DMS114 treated with DMSO at 0.1 percent for 48 hours (cell line): Measurements from ENCODE around the gene MGAT5.

Experiments used
- DNase-seq: peaks from one replicate; lab custom pipeline; 2025; ENCODE audit not compliant: unreplicated experiment; lab: John Stamatoyannopoulos, UW

Gene MGAT5

DNA sequence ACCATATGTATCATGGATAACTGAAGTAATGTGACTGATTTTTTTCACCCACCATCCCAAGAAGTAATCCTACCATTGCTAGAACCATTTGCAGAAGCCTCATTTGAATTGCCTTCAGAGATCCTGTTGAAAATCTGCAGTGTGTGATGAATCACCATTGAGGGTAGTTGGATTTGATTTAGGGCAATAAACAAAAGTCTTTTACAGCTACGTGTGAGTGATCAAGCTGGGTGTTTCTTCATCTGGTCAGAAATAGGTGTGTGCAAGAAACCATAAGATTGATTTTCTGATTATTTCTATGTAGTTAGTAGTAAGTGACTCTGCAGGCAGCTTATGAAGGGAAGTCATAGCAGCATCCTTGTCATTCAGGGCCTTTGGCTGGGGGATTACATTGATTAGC lies 159.6 kb downstream of the MGAT5 start:
- DNase-seq = no peak

DNA sequence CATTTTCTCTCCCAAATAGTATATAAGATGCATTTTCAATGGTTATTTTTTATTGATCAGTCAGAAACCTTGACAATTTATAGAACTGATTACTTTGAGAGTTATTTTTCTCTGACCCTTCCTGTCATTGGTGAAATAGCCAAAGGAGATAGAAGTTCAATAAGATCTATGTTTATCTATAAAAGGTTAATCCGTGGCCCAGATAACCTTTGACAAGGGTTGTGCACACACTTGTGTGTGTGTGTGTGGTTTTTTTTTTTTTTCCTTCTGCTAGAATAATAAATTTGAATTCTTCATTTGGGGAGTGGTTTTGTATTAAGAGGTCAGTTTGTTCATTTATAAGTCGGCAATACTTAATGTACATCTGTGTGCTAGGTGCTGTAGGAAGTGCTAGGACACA lies 160.0 kb downstream of the MGAT5 start:
- DNase-seq = no peak

DNA sequence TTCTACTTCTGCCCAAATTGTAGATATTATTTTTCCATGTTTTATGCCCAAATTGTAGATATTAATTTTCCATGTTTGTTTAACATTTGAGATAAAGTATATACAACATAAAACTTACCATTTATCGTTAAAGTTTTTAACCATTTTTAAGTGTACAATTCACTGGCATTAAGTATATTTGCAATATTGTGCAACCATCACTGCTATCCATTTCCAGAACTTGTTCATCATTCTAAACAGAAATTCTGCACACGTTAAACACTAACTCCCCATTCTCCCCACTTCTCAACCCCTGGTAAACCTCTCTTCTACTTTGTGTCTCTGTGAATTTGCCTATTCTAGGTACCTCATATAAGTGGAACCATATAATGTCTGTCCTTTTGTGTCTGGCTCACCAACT lies 162.1 kb downstream of the MGAT5 start:
- DNase-seq = no peak

DNA sequence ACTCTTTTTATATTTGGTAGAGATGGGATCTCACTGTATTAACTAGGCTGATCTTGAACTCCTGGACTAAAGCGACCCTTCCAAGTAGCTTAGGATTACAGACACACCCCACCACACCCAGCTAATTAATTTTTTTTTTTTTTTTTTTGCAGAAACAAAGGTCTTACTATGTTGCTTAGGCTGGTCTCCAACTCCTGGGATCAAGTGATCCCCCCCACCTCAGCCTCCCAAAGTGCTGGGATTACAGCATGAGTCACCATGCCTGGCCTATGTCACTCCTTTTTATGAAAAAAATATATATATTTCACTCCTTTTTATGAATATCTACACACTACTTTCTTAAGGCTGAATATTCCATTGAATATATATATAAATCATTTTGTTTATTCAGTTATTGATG lies 162.8 kb downstream of the MGAT5 start:
- DNase-seq = no peak

DNA sequence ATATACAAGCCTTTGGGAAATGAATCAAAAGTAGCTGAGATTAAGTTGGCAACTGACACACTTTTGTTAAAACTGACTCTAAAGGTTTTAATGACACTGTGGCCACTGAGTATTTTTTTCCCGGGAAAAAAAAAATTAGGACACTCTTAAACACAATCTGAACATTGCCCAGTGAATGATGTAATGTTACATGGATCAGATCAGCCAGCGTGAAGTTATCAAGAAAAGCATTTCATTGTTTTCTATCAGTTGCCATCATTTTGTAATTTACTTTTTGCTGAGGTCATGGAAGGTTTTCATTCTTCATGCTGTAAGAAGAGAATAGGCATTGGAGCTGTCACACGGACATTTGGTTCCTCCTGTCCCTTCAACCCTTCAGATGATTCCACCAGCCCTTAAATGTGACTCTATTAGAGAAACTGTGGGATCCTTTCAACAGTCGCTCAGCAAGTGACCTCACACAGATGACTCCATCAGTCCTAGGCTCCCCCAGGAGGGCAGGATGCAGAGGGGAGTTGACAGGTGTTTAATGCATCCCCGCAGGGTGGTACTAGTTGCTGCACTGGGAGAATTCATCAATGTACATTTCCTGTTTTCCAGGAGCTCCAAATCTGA lies 164.2 kb downstream of the MGAT5 start:
- DNase-seq = no peak

DNA sequence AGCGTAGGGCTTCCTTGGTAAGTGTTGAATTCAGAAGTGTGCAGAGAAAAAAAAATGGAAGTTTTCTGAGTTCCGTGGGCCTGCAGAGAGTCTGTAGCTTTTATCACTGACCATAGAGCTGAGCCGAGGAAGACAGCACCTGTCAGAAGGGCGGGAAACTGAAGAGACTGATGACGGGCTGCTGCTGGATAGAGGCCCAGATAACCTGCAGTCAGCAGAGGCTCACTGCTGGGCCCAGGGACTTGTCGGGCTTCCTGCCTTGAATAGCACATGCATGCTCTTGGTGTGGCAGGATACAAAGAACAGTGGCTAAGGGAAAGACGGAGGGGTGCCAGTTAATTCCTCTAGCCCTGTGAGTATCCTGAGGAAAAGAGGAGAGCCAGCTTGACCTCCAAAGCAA lies 166.4 kb downstream of the MGAT5 start:
- no peak for DNase-seq

DNA sequence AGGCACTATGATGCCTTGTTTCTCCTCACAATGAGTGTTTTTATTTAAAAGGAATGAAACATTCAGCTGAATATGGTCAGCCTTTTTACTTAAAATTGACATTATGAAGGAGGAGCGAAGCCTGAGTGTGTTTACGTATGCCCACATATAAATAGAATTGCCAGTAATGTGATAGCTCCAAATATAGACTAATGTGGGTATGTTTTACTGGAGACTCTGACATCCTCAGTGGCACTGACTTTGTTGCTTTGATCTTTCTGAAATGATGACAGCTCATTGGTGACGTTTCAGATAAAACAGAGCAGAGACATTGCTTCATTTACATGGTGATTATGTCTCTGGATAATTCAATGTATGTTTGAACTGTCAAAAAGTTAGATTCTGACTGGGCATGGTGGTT lies 167.0 kb downstream of the MGAT5 start:
- DNase-seq = no peak

DNA sequence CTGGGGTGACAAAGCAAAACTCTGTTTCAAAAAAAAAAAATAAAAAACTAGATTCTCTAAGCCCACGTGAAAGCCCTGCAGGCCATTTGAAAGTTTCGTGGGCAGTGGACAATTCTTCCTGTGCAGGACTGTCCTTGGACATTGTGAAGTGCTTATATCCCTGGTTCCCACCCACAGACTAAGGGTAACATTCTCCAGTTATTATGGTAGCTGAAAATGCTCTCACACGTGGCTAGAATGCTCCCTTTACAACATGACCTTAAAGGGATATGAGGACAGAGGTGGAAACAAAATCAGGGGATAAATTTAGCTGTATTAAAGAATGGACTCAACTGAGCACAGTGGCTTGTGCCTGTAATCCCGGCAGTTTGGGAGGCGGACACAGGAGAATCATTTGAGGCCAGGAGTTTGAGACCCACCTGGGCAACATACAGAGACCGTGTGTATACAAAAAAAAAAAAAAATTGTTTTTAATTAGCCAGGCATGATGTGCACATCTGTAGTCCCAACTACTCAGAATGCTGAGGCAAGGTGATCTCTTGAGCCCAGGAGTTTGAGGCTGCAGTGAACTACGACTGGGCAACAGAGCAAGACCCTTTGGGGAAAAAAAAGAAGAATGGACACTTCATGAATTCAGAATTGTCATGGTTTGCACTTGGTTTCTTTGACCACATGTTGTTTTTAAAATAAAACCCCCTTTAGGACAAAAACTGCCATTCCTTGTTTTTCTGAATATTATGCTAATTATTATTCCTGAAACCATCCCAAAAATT lies 167.9 kb downstream of the MGAT5 start:
- no peak for DNase-seq

DNA sequence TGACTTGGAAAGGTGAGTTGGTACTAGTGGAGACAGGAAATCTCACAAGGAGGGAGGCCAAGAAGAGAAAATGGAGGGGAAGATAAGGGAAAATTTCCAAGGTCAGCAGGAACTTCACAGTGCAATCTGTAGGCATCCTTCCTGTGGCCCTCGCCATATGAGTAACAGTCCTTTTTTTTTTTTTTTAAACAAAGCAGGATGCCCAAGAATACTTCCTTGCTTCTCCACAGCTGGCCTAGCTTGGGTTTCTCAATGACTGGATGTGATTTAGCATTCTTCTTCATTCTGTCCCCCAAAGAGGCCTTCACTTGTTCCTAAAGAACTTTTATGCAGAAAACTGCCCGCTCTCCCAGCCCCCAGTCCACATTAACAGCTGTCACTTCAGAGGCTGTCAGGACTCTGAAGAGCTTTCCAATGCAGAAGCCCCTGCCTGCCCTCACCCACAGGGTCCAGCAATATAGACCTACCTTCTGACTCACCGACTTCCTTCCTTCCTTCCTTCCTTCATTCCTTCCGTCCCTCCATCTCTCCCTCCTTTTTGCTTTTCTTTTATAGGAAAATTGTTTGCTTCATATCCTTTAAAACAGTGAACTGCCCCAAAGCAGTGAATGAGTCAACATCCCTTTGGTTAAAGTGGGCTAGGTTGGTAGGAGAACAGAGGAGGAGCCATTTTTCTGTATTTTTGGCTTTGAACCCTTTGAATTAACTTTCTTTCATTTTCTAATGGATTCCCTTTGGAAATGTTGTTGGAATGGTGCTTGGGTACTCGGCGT lies 172.0 kb downstream of the MGAT5 start:
- no peak for DNase-seq

DNA sequence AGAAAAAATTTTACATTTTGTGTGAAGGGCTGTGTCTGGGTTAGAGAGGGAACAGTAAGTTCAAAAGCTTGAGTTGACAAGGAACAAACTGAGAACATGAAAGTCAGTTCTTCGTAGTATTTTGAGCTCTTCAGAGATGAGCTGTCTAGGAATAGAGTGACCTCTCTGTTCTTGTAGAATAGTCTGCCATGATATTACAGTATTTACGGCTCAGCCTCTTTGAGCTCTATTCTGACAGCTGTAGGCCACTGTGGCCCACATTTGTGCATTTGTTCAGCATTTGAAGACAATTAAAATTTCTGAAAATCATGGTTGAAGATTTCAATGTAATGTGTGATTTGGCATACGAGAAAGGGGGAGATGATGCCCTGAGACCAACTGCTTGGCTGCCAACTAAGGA lies 172.8 kb downstream of the MGAT5 start:
- no peak for DNase-seq

DNA sequence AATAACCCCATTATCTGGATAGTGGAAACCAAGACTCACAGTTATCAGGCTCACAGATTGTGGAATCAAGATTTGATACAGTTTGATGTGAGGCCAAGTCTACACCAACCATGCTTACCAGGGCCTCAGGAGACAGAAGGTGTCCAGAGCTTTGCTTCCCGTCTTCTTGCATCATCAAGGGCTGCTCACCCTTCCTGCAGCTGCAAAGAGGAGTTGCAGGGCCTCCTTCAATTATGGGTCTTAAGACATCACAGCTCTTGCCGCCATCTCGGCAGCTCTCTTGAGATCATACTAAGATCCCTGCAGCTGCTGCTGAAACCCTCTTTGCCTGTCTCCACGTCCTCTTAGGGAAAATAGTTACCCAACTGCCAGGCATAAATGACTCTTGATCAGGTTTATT lies 176.0 kb downstream of the MGAT5 start:
- DNase-seq = no peak

DNA sequence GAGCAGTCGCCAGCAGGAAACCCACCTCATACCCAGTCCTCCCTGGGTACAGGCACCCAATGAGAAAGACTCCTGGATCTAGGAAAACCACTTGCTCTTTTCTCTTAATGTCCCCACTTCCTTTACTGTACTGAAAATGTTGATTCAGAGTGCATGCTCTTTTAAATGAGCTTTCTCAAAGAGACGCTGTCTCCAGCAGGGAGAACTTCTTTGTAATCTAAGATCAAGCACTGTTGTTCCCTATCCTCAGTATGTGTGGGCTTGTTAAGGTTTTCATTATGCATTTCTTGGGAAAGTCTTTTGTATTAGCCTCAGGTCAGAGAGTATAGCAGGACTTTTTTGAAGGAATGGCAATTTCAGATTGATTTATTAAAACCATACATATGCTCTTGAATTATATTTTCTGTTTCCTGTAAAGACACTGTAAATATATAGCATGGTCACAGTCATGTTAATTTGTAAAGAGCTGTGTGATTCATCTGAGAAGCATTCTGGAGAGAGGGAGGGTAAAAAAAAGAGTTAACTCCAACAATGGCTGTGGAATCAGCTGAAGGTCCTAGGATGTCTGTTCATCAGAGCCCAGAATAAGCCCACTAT lies 178.1 kb downstream of the MGAT5 start:
- no peak for DNase-seq

DNA sequence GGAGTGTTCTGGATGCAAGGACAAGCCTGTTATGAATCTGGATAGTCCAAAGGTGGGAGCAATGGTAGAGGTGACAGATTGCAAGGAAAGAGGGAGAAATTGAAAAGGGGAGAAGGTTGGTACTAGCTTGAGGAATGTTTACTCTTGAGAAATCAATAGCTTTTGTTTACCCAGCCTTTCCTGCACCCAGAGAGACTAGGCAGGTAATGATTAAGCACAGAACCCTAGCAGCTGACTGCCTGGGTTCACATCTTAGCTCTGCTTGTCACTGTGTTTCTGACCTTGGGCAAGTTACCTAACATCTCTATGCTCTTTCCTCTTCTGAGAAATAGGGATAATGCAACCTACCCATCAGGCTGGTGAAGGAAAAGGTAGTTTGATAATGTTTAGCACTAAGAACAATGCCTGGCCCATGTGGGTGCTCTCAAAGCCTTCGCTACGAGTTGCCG lies 178.6 kb downstream of the MGAT5 start:
- no peak for DNase-seq

DNA sequence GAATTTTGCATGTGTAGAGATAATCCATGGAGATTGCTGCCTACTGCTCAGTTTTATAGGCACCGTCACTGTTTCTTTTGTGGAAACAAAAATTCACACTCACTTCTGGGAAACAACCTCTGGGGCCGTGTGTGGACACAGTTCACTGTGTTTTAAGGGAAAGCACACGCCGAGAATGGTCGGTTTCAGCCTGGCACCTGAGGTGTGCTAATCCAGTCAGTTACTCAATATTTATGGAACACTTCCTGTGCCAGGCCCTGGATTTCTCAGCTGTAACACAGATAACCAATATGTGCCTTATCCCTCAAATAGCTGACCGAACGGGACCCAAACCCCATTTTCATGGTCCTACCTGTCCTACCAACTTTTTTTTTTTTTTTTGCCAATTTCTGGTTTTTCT lies 179.6 kb downstream of the MGAT5 start:
- no peak for DNase-seq

DNA sequence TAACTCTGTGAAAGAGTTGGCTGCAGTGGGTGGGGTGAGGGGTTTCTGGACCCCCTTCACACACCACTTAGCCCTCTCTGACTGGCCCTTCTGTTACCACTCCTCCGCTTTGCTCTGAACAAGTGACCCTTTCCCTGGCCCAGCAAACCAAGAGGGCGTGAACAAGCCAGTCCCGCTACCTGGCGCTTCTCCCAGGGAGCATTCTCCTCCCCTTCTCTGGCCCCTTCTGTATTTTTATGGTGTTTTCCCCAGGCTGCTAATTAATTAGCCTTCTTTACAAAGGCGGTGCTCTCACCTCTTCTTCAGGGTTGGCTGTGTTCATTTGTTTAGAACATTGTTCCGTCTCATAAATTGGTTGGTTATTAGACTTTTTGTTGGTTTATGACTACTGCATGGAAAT lies 180.1 kb downstream of the MGAT5 start:
- DNase-seq = no peak

DNA sequence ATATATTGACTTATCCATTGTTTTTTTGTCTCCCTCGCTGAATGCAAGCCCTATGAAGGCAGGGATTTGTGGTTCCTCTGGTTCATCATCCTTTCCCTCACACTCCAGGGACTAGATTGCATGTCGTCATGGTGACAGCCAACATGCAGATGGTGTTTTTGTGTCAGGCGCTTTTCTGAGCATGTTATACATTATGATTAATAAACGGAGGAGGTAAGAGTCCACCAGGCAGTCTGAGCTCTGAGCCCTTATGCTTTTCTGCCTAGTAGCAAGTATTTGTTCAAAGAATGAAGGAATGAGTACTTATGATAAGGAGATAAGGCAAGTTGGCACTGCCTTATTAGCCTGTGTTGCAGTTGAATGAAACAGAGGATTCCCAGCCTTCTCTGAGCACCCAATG lies 181.6 kb downstream of the MGAT5 start:
- DNase-seq = no peak

DNA sequence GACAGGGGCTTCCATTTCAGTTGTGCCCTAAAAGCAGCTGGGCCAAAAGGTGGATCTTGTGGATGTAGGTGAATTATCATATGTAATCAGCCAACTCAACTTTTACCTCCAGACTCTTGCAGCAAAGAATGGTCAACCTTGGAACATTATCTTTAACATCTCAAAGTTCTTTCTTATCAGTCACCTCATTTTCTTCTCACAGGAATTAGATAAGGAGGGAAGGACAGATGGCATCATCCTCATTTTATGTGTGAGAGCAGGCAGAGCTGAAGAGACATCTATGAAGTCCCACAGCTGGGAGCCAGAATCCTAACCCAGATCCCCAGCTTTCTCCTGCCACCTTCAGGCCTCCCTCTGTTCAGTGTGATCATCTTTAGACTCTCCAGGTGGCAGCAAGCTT lies 182.1 kb downstream of the MGAT5 start:
- no peak for DNase-seq

DNA sequence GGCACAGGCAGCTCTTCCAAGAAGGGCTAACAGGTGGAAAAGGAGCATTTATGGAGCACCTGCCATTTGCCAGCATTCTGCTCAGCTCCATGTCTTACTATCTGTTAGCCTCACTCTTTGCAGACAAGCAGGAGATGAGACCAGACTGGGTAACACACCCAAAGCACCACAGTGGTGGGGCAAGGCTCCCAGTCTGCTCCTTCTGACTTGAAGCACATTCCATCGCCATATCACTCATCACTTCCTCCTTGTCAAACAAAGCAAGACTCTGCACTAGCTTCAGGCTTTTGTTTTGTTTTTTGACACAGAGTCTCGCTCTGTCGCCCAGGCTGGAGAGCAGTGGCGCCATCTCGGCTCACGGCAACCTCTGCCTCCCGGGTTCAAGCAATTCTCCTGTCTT lies 182.8 kb downstream of the MGAT5 start:
- DNase-seq = no peak

DNA sequence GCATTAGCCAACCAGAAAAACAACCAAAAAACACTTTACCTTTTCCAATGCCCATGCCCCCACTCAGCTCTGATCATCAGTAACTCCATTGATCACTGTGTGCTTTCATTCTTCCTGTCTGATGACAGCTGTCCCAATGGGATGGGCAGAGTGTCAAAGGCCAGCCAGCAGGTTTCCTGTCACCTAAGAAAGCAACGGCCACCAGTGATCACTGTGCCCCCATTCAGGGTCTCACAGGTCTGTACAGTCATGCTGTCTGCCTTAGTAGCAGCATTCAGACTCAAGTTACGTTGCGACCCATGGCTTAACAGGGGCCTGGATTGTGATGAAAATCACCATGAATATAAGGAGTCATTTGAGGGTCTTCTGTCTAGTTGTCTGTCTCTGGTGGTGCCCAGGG lies 184.5 kb downstream of the MGAT5 start:
- no peak for DNase-seq

DNA sequence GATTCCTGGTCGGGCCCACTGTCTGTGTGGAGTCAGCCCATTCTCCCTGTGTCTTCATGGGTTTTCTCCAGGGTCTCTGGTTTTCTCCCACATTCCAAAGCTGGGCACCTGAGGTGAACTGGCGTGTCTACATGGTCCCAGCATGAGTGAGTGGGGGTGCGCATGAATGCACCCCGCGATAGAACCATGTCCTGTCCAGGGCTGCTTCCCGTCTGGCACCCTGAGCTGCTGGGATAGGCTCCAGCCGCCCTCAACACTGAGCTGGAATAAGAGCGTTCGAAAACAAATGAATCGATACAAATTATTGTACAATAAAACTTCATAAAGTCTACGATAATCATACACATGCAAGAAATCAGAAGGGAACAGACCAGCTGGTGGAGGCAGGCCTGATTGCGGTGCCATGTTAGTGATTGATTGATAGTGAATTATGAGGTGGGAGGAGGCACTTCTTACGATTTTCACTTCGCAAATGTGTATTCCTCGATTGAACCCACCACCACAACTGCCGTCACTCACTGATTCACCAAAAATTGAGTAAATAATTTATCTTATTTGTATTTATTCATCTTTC lies 186.6 kb downstream of the MGAT5 start:
- DNase-seq = no peak

DNA sequence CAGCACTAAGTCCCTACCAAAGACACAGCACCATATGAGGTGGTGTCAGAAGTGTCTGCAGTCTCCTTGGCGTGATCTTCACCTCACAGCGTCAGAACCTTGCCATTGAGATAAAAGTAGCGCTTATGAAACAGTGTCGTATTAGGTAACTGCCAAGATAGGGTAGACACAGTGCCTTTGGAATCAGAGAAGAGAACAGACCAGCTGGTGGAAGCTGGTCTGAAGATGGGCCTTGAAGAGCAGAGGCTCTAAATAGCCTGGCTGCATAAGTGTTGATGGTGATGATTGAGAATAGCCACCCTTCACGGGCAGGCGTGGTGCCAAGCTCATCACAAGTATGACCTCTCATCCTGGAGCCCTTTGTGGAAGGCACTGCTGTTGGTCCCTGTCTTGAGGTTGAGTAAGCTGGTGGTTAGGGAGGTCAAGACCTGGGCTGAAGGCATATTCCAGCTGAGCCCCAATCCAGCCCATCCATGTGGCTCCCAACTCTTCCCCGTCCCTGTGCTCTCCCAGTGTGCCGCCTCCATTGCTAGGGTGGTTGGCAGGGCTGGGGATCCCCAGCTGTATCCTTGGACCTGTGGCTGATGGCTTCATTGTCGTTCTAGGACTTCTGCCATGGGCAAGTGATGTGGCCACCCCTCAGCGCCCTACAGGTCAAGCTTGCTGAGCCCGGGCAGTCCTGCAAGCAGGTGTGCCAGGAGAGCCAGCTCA lies 187.4 kb downstream of the MGAT5 start:
- no peak for DNase-seq
